Astrocyte (in vitro differentiated cells and primary cell): Measurements from ENCODE around the gene GIPC3.

Experiments used
- EZH2 ChIP-seq: IDR thresholded peaks from 2 replicates; pipeline ENCODE4 v1.6.1; 2012; ENCODE audit warnings: mild to moderate bottlenecking, low read length, inconsistent platforms; ENCODE audit not compliant: insufficient read depth
- TF ChIP-seq, protein P1 (sequence below): IDR thresholded peaks from 2 replicates; pipeline ENCODE4 v1.5.1; 2011; ENCODE audit warnings: low read depth, mild to moderate bottlenecking, inconsistent platforms, low read length, moderate library complexity; ENCODE audit not compliant: insufficient read depth

DNA sequence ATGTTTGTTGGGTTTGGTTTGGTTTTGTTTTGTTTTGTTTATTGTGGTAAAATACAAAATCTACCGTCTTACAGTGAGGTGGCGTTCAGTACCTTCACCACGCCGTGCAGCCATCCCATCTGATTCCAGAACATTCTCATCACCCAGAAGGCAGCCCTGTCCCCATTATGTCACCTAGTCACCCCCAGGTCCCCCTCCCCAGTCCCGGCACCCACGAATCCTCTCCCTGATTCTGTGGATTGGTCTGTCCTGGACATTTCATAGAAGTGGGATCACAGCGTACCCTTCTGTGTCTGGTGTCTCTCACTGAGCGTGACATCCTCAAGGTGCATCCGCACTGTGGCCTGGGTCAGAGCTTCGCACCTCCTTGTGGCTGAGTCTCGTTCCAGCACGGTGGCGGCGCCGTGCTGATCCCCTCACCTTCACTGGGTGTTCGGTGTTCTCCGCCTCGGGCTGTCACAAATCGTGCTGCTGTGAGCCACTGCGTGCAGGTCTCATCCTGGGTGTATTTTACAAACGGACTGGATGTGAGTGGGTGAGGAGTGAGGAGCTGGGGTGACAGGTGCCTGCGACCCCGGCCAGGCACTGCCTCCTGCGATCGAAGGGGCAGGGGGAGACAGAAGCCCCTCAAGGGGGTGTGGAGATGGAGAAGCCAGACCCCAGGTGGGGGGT, 46.9 kb upstream of the GIPC3 start:
- TF ChIP-seq EZH2: no peak
- TF ChIP-seq, protein P1, sequence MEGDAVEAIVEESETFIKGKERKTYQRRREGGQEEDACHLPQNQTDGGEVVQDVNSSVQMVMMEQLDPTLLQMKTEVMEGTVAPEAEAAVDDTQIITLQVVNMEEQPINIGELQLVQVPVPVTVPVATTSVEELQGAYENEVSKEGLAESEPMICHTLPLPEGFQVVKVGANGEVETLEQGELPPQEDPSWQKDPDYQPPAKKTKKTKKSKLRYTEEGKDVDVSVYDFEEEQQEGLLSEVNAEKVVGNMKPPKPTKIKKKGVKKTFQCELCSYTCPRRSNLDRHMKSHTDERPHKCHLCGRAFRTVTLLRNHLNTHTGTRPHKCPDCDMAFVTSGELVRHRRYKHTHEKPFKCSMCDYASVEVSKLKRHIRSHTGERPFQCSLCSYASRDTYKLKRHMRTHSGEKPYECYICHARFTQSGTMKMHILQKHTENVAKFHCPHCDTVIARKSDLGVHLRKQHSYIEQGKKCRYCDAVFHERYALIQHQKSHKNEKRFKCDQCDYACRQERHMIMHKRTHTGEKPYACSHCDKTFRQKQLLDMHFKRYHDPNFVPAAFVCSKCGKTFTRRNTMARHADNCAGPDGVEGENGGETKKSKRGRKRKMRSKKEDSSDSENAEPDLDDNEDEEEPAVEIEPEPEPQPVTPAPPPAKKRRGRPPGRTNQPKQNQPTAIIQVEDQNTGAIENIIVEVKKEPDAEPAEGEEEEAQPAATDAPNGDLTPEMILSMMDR: no peak
